Osteocyte (in vitro differentiated cells): Measurements from ENCODE around the gene DHDH. TPM values are rescaled to one million over a fixed set of nuclear protein-coding genes. Genes with fewer than 3 reads are reported as not detected.

Source experiments
- DNase-seq: peaks from one replicate; pipeline ENCODE4 v3.0.0; 2021; ENCODE audit warnings: mixed read lengths; ENCODE audit not compliant: unreplicated experiment; ENCODE audit errors: extremely low spot score
- H3K27ac Mint-ChIP-seq: one replicate; pipeline ENCODE4 v1.8.0; 2021; ENCODE audit warnings: mild to moderate bottlenecking, mixed read lengths; ENCODE audit not compliant: unreplicated experiment
- H3K27me3 Mint-ChIP-seq: one replicate; pipeline ENCODE4 v1.8.0; 2021; ENCODE audit warnings: mixed read lengths; ENCODE audit not compliant: unreplicated experiment
- H3K36me3 Mint-ChIP-seq: one replicate; pipeline ENCODE4 v1.8.0; 2021; ENCODE audit warnings: mixed read lengths; ENCODE audit not compliant: unreplicated experiment
- H3K4me1 Mint-ChIP-seq: one replicate; pipeline ENCODE4 v1.8.0; 2021; ENCODE audit warnings: mixed read lengths; ENCODE audit not compliant: unreplicated experiment
- H3K4me3 Mint-ChIP-seq: one replicate; pipeline ENCODE4 v1.8.0; 2021; ENCODE audit warnings: mild to moderate bottlenecking, moderate library complexity, mixed read lengths; ENCODE audit not compliant: unreplicated experiment
- H3K9me3 Mint-ChIP-seq: one replicate; pipeline ENCODE4 v1.8.0; 2021; ENCODE audit warnings: mixed read lengths; ENCODE audit not compliant: unreplicated experiment
- total RNA-seq: library from RNA; stranded (reverse); gene quantifications from 2 replicates; pipeline ENCODE4 v1.2.1, GENCODE V29; 2021
- TF ChIP-seq, protein P1 (sequence below): fragments of 200-600 bp; sonication (generic); IDR thresholded peaks from 2 replicates; pipeline ENCODE4 v1.5.0; 2021; ENCODE audit warnings: antibody characterized with exemption, mild to moderate bottlenecking, moderate library complexity

Gene DHDH
- total RNA-seq, 1 donor from 2014 or later = 0.67 TPM

DNA sequence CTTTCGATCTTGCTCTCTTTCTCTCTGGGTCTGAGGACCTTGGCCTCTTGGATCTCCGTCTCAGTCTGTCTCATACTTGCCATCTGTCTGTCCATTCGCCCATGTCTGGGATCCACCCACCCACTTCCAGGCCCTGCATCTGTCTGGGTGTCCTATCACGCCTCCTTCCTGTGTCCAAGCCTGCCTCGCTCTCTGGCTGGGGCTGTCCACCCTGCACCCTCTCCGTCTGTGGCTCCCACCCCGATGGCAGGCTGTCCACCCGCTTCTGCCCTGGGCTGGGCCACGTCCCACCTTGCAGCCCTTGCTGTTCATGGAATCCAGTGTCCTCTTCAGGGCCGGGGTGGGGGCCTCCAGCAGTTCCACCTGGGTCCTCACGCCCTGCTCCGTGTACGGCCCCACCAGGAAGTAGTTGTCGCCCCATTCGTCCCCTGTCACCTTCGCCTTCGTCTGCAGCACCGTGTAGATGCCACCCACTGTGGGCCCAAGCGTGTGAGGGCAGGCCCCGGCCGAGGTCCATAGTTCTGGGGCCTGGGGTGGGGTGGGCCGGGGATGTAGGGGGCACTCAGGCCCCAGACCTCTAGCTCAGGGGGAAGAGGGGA, 57.6 kb downstream of the DHDH start:
- DNase-seq = no peak
- Mint-ChIP-seq H3K9me3 (no peaks in the 10 kb centered on the region), H3K27me3 (no peaks in the 10 kb centered on the region), H3K4me1 (peaks cover 25% of the 10 kb centered on the region), H3K36me3 (peaks cover 10% of the 10 kb centered on the region), H3K27ac (peak overlapping the region; percentile 34), H3K4me3 (peak overlapping the region; percentile 26)
- TF ChIP-seq, protein P1, sequence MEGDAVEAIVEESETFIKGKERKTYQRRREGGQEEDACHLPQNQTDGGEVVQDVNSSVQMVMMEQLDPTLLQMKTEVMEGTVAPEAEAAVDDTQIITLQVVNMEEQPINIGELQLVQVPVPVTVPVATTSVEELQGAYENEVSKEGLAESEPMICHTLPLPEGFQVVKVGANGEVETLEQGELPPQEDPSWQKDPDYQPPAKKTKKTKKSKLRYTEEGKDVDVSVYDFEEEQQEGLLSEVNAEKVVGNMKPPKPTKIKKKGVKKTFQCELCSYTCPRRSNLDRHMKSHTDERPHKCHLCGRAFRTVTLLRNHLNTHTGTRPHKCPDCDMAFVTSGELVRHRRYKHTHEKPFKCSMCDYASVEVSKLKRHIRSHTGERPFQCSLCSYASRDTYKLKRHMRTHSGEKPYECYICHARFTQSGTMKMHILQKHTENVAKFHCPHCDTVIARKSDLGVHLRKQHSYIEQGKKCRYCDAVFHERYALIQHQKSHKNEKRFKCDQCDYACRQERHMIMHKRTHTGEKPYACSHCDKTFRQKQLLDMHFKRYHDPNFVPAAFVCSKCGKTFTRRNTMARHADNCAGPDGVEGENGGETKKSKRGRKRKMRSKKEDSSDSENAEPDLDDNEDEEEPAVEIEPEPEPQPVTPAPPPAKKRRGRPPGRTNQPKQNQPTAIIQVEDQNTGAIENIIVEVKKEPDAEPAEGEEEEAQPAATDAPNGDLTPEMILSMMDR = no peak

DNA sequence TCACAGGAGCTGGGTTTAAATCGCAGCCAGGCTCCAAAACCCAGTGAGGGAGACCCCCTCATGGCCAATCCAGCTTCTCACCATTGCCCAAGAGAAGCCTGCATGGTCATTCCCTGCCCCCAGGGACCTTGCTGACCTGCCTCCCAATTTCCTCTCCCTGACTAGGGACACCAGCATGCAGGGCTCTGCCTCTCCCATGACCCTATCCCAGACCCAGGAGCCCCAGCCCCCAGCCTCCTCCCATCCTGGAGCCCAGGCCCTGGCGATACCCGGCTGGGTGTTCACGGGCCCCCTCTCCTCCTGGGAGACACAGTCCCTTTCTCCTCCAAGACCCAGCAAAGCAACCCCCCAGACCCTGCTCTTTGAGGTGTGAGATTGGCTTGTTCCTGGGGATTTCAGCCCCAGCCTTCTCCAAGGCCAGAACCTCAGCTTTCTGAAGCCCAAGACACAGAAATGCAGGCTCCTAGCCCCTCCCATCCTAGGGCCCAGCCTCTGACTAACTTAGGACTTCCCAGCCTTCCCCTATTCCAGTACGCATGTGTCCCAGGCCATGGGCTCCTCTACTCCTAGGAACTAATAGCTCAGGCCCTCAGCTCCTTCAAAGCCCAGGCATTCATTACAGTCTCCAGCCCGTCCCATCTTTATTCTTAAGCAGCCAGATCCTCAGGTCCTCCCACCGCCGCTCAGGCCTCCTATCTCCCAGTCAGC, 58.5 kb downstream of the DHDH start:
- H3K27ac Mint-ChIP-seq = peak overlapping the region; percentile 89
- TF ChIP-seq, protein P1 = no peak
- peaks cover 25% of the 10 kb centered on the region for H3K4me1 Mint-ChIP-seq
- H3K9me3 Mint-ChIP-seq = no peaks in the 10 kb centered on the region
- peak overlapping the region; percentile 94 for H3K4me3 Mint-ChIP-seq
- no peaks in the 10 kb centered on the region for H3K27me3 Mint-ChIP-seq
- no peak for DNase-seq
- H3K36me3 Mint-ChIP-seq = peaks cover 8% of the 10 kb centered on the region

DNA sequence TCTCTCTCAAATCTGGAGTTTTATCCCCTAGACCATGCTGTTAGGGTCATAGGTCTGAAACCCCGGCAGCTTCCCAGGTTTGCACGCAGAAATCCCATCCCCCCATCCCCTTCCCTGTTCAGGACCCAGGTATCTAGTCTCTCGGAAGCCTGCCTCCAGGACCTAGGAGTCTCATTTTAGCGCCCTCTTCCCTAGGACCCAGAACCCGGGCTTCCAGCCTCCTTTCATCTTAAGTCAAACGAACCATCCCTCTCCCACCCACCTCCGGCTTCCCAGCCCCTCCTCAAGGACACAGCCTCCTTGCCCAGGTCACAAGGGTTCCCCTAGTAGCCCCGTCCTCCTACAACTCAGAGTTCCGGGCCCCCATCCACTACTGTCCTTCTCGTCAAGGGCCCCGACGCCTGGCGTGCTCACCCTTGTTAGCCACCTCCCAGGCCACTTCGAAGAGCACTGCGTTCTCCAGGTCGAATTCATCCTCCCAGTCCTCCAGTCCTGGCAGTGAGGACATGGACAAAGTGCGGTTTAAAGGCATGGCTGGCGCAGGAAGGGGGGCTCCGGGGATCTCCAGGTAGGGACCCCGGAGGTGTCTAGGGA, 59.2 kb downstream of the DHDH start:
- no peaks in the 10 kb centered on the region for H3K9me3 Mint-ChIP-seq
- H3K36me3 Mint-ChIP-seq = peaks cover 9% of the 10 kb centered on the region
- peaks cover 25% of the 10 kb centered on the region for H3K4me1 Mint-ChIP-seq
- DNase-seq = no peak
- no peaks in the 10 kb centered on the region for H3K27me3 Mint-ChIP-seq
- TF ChIP-seq, protein P1 = no peak
- H3K4me3 Mint-ChIP-seq = peak overlapping the region; percentile 94
- peak overlapping the region; percentile 89 for H3K27ac Mint-ChIP-seq

DNA sequence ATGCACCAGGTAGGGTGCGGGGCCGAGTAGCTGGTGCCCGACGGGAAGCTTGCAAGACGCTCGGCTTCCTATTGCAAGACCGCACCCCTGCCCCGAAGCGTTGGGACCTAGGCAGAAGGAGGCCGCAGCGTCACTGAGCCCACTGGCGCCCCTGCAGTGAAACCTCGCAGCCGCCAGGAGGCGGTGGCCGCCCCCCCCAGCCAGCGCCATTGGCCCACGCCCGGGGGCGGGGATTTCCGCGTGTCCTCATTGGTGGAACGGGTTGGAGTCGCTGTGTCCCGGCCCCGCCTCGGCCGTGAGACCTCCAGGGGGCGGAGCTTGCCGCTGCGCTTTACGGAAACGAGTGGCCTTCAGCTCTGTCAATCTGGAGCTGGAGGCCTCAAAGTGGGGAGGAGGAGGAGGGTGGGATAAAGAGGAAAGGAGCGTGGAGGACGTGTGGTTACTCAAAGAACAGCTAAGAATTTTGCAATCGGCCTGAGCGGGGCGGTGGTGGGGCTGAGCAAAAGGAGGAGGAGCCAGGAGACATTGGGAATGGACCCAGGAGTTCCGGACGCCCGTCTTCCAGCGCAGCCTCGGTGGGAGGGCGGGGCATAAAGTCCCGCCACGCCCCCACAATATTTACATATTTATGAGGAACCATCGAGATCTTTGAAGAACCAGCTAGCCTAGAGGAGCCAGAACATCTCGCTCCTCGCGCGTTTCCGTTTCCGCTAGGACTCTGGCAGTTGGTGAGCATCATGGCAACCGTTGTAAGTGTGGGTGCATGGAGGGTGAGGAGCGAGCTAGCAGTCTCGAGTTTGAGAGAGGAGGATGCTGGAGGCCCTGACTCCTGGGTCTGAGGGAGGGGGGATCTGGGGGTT, 59.9 kb downstream of the DHDH start, which contains the start of the genes GYS1 and RUVBL2:
Gene GYS1 (minus strand): TSS at position 135 of the 860 bp plus-strand sequence. CDS start 197 bp downstream, outside the sequence.
Gene RUVBL2 (plus strand): TSS at position 713 of the 860 bp plus-strand sequence. CDS start 25 bp downstream, at position 738.
- TF ChIP-seq, protein P1 = peak; percentile 99
- H3K36me3 Mint-ChIP-seq = peaks cover 7% of the 10 kb centered on the region
- H3K27me3 Mint-ChIP-seq = no peaks in the 10 kb centered on the region
- H3K9me3 Mint-ChIP-seq = no peaks in the 10 kb centered on the region
- H3K27ac Mint-ChIP-seq = peak within 1 kb of the TSS; percentile 98
- DNase-seq = peak; percentile 100
- H3K4me3 Mint-ChIP-seq = peak within 1 kb of the TSS; percentile 94
- H3K4me1 Mint-ChIP-seq = peaks cover 25% of the 10 kb centered on the region
